ENCODE data around the gene SPCS3. TPM values are rescaled to one million over a fixed set of nuclear protein-coding genes. Genes with fewer than 3 reads are reported as not detected.
A peak's percentile ranks its signal among the peaks of the same experiment; 100 is the strongest.

The SPCS3 gene
- total and polyA plus RNA-seq, 2 of the 13 experiments (the other 11 are each of a cell fraction or from before 2014, with no cell fraction given): 26.3 to 57.0 TPM

GRCh38 chr4:176319151-176319703, 539 bp upstream of the SPCS3 start:
- under 1% methylated on average over 12 of the region's 13 CpGs for WGBS (ENCODE audit: low lambda C conversion rate)
- ChIA-PET POLR2A (no interaction called here), CTCF (ENCODE audit: low intra/inter-chr PET ratio, low total read pairs) (no interaction called here)
- in situ Hi-C loops (cut with HindIII; ENCODE audit: extremely low pct_ligation_motif_present, low pct_unique_long_range_greater_than_20kb) (loop anchor here (10.0 kb wide), 1 partner anchor 124 kb away; the partner anchor contains the start of gene SPATA4), intact Hi-C loops (cut with micrococcal nuclease; ENCODE audit: unreplicated experiment) (no loop called here)
- peak overlapping the region; percentile 62 to 96 (median 85) for H3K4me3 ChIP-seq (replicated peaks in 1 of 3; ENCODE audit: insufficient read depth in 1 of 3, low read depth in 2 of 3, low read length in 3 of 3)
- DNase-seq (ENCODE audit: low spot score) (no peak), FAIRE-seq (no peak), ATAC-seq (peak; percentile 15)
- H3K27ac ChIP-seq (ENCODE audit: extremely low read length, insufficient read depth, low read length): peak overlapping the region; percentile 89
- peak overlapping the region; percentile 66 for H3K9ac ChIP-seq (ENCODE audit: insufficient read depth, low read depth, low read length)
- H2AFZ ChIP-seq (ENCODE audit: low read length): peak overlapping the region; percentile 93
- H3K36me3 ChIP-seq (replicated peaks in 1 of 2; ENCODE audit: control insufficient read depth in 1 of 2, insufficient read depth in 2 of 2, low read length in 2 of 2): no peaks in the 10 kb centered on the region
- H3K4me2 ChIP-seq (ENCODE audit: low read depth, low read length): peak overlapping the region; percentile 89
- H3K4me1 ChIP-seq (ENCODE audit: insufficient read depth, low read length): peaks cover 29% of the 10 kb centered on the region
- H4K20me1 ChIP-seq (ENCODE audit: insufficient read depth, low read length): 0 out of 2 replicates have a peak, but pooled peaks cover 2% of the 10 kb centered on the region
- peaks cover 41% of the 10 kb centered on the region for H3K79me2 ChIP-seq (ENCODE audit: insufficient read depth, low read length)
- H3K9me3 ChIP-seq (ENCODE audit: low read length): no peaks in the 10 kb centered on the region
- no peaks in the 10 kb centered on the region; a peak in 1 of 5 replicates for H3K27me3 ChIP-seq (ENCODE audit: control insufficient read depth in 1 of 2, insufficient read depth in 2 of 2, low read length in 2 of 2)
- TSS peak; percentile 77 for BruUV-seq (replicated peaks)
- TF ChIP-seq THAP8 (CRISPR knock-in tag; IDR thresholded peaks at IDR 0.05; ENCODE audit: borderline replicate concordance) (no peak), MBNL3 (CRISPR knock-in tag; conservative IDR thresholded peaks at IDR 0.05) (no peak), MTF2 (CRISPR knock-in tag; IDR thresholded peaks at IDR 0.05; ENCODE audit: borderline replicate concordance) (peak; percentile 87; the same call in 1 of the 2 replicates), ZC3H13 (CRISPR knock-in tag; IDR thresholded peaks at IDR 0.05) (0 out of 2 replicates have a peak, but pooled peaks have one; percentile 7), DZIP1 (CRISPR knock-in tag; IDR thresholded peaks at IDR 0.05) (no peak), ZFY (CRISPR knock-in tag; IDR thresholded peaks at IDR 0.05) (no peak), TCF12 (IDR thresholded peaks at IDR 0.05) (no peak), TCF12 (CRISPR knock-in tag; IDR thresholded peaks at IDR 0.05) (no peak), MXD1 (CRISPR knock-in tag; IDR thresholded peaks at IDR 0.05) (no peak), E2F5 (CRISPR knock-in tag; conservative IDR thresholded peaks at IDR 0.05) (no peak), SP5 (CRISPR knock-in tag; IDR thresholded peaks at IDR 0.05; ENCODE audit: borderline replicate concordance, low read depth) (no peak), HNF1A (IDR thresholded peaks at IDR 0.05; ENCODE audit: low read depth) (no peak), HNF1A (CRISPR knock-in tag; IDR thresholded peaks at IDR 0.05; ENCODE audit: borderline replicate concordance) (no peak), TFAP4 (IDR thresholded peaks at IDR 0.05; ENCODE audit: borderline replicate concordance, low read depth) (no peak)

Measured in HepG2 (cell line).